DMS 273 (cell line): ENCODE measurements around the gene TDRD10.
"Not testable (repeated sequence)": the region's sequence is repeated elsewhere in the genome, so short reads cannot be mapped to it uniquely, and the experiment has no call there.

Experiments used
- DNase-seq: peaks from one replicate; lab custom pipeline; 2025; ENCODE audit not compliant: unreplicated experiment; lab: John Stamatoyannopoulos, UW

The TDRD10 gene

GRCh38 chr1:154512760-154513159 lies 10.7 kb downstream of the TDRD10 start:
- no peak for DNase-seq

GRCh38 chr1:154514066-154514553 lies 12.1 kb downstream of the TDRD10 start:
- no peak for DNase-seq

- DNase-seq: no peak
These were observed 15.6 kb downstream of the TDRD10 start for GRCh38 chr1:154517661-154518060.

- no peak for DNase-seq
These were observed 17.6 kb downstream of the TDRD10 start for GRCh38 chr1:154519591-154519991.

- no peak for DNase-seq
These were observed 18.3 kb downstream of the TDRD10 start for GRCh38 chr1:154520333-154520732.

GRCh38 chr1:154521695-154522094 lies 19.7 kb downstream of the TDRD10 start:
- no peak for DNase-seq

GRCh38 chr1:154524881-154525280 lies 22.9 kb downstream of the TDRD10 start:
- DNase-seq: no peak

GRCh38 chr1:154527192-154527591 lies 25.2 kb downstream of the TDRD10 start:
- no peak for DNase-seq

- DNase-seq: no peak
These were observed 27.3 kb downstream of the TDRD10 start for GRCh38 chr1:154529308-154529707.

GRCh38 chr1:154531950-154532349 lies 29.9 kb downstream of the TDRD10 start:
- DNase-seq: not testable (repeated sequence)

GRCh38 chr1:154533952-154534844 lies 32.2 kb downstream of the TDRD10 start:
- peak; percentile 72 for DNase-seq

- DNase-seq: no peak
These were observed 34.6 kb downstream of the TDRD10 start for GRCh38 chr1:154536570-154536969.

- no peak for DNase-seq
These were observed 37.8 kb downstream of the TDRD10 start for GRCh38 chr1:154539486-154540483.

- no peak for DNase-seq
These were observed 39.2 kb downstream of the TDRD10 start for GRCh38 chr1:154541231-154541630.

GRCh38 chr1:154546264-154547063 lies 44.4 kb downstream of the TDRD10 start:
- peak; percentile 85 for DNase-seq

GRCh38 chr1:154547105-154547732 lies 45.2 kb downstream of the TDRD10 start:
- no peak for DNase-seq

GRCh38 chr1:154548028-154548427 lies 46.0 kb downstream of the TDRD10 start:
- DNase-seq: no peak

- no peak for DNase-seq
These were observed 47.3 kb downstream of the TDRD10 start for GRCh38 chr1:154549202-154549770.

- no peak for DNase-seq
These were observed 48.1 kb downstream of the TDRD10 start for GRCh38 chr1:154550070-154550469.

GRCh38 chr1:154550657-154551056 lies 48.6 kb downstream of the TDRD10 start:
- no peak for DNase-seq
